Urothelium cell line (cell line): ENCODE measurements around the gene TKT.
A peak's percentile ranks its signal among the peaks of the same experiment; 100 is the strongest.
"Not testable (repeated sequence)": the region's sequence is repeated elsewhere in the genome, so short reads cannot be mapped to it uniquely, and the experiment has no call there.

Experiments
- DNase-seq: peaks from one replicate; pipeline ENCODE4 v3.0.0; 2011; ENCODE audit warnings: low spot score, mixed read lengths
- FAIRE-seq: peaks from 2 replicates; lab custom pipeline; 2011; peaks lifted over from hg19 to GRCh38; lab: Jason Lieb, UNC

Gene TKT

GRCh38 chr3:53255775-53256703, at the start of gene TKT:
Gene TKT (minus strand): TSS chr3:53256022. CDS start chr3:53255942, 80 bp downstream.
- DNase-seq = peak; percentile 98
- FAIRE-seq = peak; percentile 5

- FAIRE-seq = no peak
- no peak for DNase-seq
Observed at GRCh38 chr3:53303957-53304356, 48.1 kb upstream of the TKT start.

- FAIRE-seq (no peak), DNase-seq (no peak)
Observed at GRCh38 chr3:53303549-53303948, 47.7 kb upstream of the TKT start.

GRCh38 chr3:53300826-53301225, 45.0 kb upstream of the TKT start:
- DNase-seq (no peak), FAIRE-seq (no peak)

- DNase-seq = peak; percentile 54
Observed at GRCh38 chr3:53299611-53300023, 43.8 kb upstream of the TKT start.

GRCh38 chr3:53295410-53295809, 39.6 kb upstream of the TKT start:
- DNase-seq (no peak), FAIRE-seq (no peak)

More at GRCh38 chr3:53299611-53300023, 43.8 kb upstream of the TKT start:
- FAIRE-seq = not testable (repeated sequence)

- FAIRE-seq = no peak
- DNase-seq = no peak
Observed at GRCh38 chr3:53293867-53294266, 38.0 kb upstream of the TKT start.

- no peak for FAIRE-seq
- no peak for DNase-seq
Observed at GRCh38 chr3:53288214-53288613, 32.4 kb upstream of the TKT start.

GRCh38 chr3:53287131-53287629, 31.4 kb upstream of the TKT start:
- FAIRE-seq (no peak), DNase-seq (no peak)

GRCh38 chr3:53286727-53287126, 30.9 kb upstream of the TKT start:
- DNase-seq (no peak), FAIRE-seq (no peak)

GRCh38 chr3:53282581-53282980, 26.8 kb upstream of the TKT start:
- FAIRE-seq (no peak), DNase-seq (no peak)

GRCh38 chr3:53278667-53279066, 22.8 kb upstream of the TKT start:
- DNase-seq = no peak
- no peak for FAIRE-seq

- FAIRE-seq = no peak
Observed at GRCh38 chr3:53274938-53275605, 19.2 kb upstream of the TKT start.

GRCh38 chr3:53273146-53273670, 17.4 kb upstream of the TKT start:
- DNase-seq = no peak
- no peak for FAIRE-seq

More at GRCh38 chr3:53274938-53275605, 19.2 kb upstream of the TKT start:
- no peak for DNase-seq

GRCh38 chr3:53269888-53270880, 14.4 kb upstream of the TKT start:
- peak; percentile 40 for FAIRE-seq
- DNase-seq = peak; percentile 92

- not testable (repeated sequence) for DNase-seq, FAIRE-seq
Observed at GRCh38 chr3:53269193-53269592, 13.4 kb upstream of the TKT start.

- no peak for DNase-seq
- no peak for FAIRE-seq
Observed at GRCh38 chr3:53267766-53268165, 11.9 kb upstream of the TKT start.

GRCh38 chr3:53264718-53265117, 8.9 kb upstream of the TKT start:
- FAIRE-seq (no peak), DNase-seq (no peak)

- DNase-seq (no peak), FAIRE-seq (no peak)
Observed at GRCh38 chr3:53263907-53264306, 8.1 kb upstream of the TKT start.

GRCh38 chr3:53261712-53262111, 5.9 kb upstream of the TKT start:
- FAIRE-seq (no peak), DNase-seq (no peak)
